ENCODE data around the gene TRIM71.

DNA sequence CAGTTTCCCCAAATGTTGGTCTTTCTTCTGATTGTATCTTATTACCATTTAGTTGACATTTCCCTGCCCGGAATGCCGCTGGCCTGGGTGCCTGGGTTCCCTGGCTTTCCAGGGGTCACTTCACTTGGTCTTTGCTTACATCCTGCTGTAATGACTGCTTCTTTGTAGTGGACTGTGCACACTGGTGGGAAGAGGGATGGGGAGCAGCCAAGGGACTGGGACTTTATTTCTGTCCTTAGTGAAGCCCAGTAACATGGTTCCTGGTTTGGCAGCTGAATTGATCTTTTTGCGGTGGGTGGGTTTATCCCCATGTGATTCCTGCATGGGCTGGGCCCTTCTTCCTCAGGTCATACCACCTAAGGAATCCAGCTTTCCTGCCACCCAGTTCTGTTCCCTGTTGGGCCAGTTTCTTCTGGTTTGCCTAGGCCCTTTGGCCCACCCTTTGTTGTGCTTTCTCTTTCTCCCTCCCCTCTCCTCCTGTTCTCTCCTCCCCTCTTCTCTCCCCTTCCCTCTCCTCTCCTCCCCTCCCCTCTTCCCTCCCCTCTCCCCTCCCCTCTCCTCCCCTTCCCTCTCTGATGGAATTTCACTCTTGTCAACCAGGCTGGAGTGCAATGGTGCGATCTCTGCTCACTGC lies 41.9 kb downstream of the TRIM71 start:
- TF ChIP-seq, protein P1, sequence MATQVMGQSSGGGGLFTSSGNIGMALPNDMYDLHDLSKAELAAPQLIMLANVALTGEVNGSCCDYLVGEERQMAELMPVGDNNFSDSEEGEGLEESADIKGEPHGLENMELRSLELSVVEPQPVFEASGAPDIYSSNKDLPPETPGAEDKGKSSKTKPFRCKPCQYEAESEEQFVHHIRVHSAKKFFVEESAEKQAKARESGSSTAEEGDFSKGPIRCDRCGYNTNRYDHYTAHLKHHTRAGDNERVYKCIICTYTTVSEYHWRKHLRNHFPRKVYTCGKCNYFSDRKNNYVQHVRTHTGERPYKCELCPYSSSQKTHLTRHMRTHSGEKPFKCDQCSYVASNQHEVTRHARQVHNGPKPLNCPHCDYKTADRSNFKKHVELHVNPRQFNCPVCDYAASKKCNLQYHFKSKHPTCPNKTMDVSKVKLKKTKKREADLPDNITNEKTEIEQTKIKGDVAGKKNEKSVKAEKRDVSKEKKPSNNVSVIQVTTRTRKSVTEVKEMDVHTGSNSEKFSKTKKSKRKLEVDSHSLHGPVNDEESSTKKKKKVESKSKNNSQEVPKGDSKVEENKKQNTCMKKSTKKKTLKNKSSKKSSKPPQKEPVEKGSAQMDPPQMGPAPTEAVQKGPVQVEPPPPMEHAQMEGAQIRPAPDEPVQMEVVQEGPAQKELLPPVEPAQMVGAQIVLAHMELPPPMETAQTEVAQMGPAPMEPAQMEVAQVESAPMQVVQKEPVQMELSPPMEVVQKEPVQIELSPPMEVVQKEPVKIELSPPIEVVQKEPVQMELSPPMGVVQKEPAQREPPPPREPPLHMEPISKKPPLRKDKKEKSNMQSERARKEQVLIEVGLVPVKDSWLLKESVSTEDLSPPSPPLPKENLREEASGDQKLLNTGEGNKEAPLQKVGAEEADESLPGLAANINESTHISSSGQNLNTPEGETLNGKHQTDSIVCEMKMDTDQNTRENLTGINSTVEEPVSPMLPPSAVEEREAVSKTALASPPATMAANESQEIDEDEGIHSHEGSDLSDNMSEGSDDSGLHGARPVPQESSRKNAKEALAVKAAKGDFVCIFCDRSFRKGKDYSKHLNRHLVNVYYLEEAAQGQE (IDR thresholded peaks at IDR 0.05; ENCODE audit: low read depth) = no peak
- TF ChIP-seq, protein P2, sequence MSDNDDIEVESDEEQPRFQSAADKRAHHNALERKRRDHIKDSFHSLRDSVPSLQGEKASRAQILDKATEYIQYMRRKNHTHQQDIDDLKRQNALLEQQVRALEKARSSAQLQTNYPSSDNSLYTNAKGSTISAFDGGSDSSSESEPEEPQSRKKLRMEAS (IDR thresholded peaks at IDR 0.05) = no peak

Measured in HCT116 (cell line).